OCI-LY1 (cell line): ENCODE results near the gene TTC3.
A peak's percentile ranks its signal among the peaks of the same experiment; 100 is the strongest.

Experiments
- H2AFZ ChIP-seq: fragments of 200-600 bp; sonication (generic), shearing (Covaris generic); 2 replicates; pipeline ENCODE4 v1.6.0; 2014; ENCODE audit warnings: antibody characterized with exemption, mild to moderate bottlenecking, low read length
- H3F3A ChIP-seq: fragments of 200-600 bp; sonication (generic), shearing (Covaris generic); 2 replicates; pipeline ENCODE4 v1.6.0; 2014; ENCODE audit warnings: mild to moderate bottlenecking, antibody characterized with exemption, low read length, moderate library complexity; ENCODE audit not compliant: insufficient read depth
- H3K27ac ChIP-seq: fragments of 200-600 bp; sonication (generic); 2 replicates; pipeline ENCODE4 v1.5.1; 2014; ENCODE audit warnings: low read length, mixed run types, mild to moderate bottlenecking, low read depth; ENCODE audit not compliant: poor library complexity, severe bottlenecking
- H3K27me3 ChIP-seq: fragments of 200-600 bp; sonication (generic); 2 replicates; pipeline ENCODE4 v1.6.0; 2014; ENCODE audit warnings: antibody characterized with exemption, mild to moderate bottlenecking, low read length, moderate library complexity; ENCODE audit not compliant: insufficient read depth
- H3K36me3 ChIP-seq: fragments of 200-600 bp; sonication (generic); 2 replicates; pipeline ENCODE4 v1.6.1; 2014; ENCODE audit warnings: mild to moderate bottlenecking, antibody characterized with exemption, low read length, moderate library complexity, mixed read lengths; ENCODE audit not compliant: insufficient read depth
- H3K4me1 ChIP-seq: fragments of 200-600 bp; sonication (generic); 2 replicates; pipeline ENCODE4 v1.5.1; 2014; ENCODE audit warnings: mild to moderate bottlenecking, low read length, moderate library complexity; ENCODE audit not compliant: insufficient read depth, severe bottlenecking
- H3K4me2 ChIP-seq: fragments of 200-600 bp; sonication (generic), shearing (Covaris generic); 2 replicates; pipeline ENCODE4 v1.6.1; 2014; ENCODE audit warnings: low read length
- H3K4me3 ChIP-seq: fragments of 200-600 bp; sonication (generic); 2 replicates; pipeline ENCODE4 v1.5.1; 2014; ENCODE audit warnings: low read length, low read depth, mild to moderate bottlenecking, mixed read lengths; ENCODE audit not compliant: poor library complexity, severe bottlenecking
- H3K79me2 ChIP-seq: fragments of 200-600 bp; shearing (Covaris generic); 2 replicates; pipeline ENCODE4 v1.6.1; 2016; ENCODE audit warnings: mixed run types, low read length, mixed read lengths; ENCODE audit not compliant: insufficient read depth
- H3K9ac ChIP-seq: fragments of 200-600 bp; sonication (generic), shearing (Covaris generic); 2 replicates; pipeline ENCODE4 v1.6.1; 2014; ENCODE audit warnings: mild to moderate bottlenecking, low read length, mixed read lengths
- H3K9me2 ChIP-seq: fragments of 200-600 bp; sonication (generic), shearing (Covaris generic); 2 replicates; pipeline ENCODE4 v1.6.1; 2014; ENCODE audit warnings: low read depth, mild to moderate bottlenecking, low read length, mixed read lengths
- H3K9me3 ChIP-seq: fragments of 200-600 bp; shearing (Covaris generic); 2 replicates; pipeline ENCODE4 v1.6.1; 2014; ENCODE audit warnings: low read length, mixed read lengths
- H4K20me1 ChIP-seq: fragments of 200-600 bp; sonication (generic), shearing (Covaris generic); 2 replicates; pipeline ENCODE4 v1.6.0; 2016; ENCODE audit warnings: mild to moderate bottlenecking, low read length; ENCODE audit not compliant: insufficient read depth
- EZH2 ChIP-seq: fragments of 200-600 bp; sonication (generic), shearing (Covaris generic); IDR thresholded peaks from 2 replicates; pipeline ENCODE4 v1.8.0; 2017; ENCODE audit warnings: borderline replicate concordance, mixed run types, mild to moderate bottlenecking, antibody characterized with exemption, low read length, moderate library complexity, mixed read lengths
- TF ChIP-seq, protein P1 (sequence below): fragments of 200-600 bp; sonication (generic), shearing (Covaris generic); IDR thresholded peaks from 2 replicates; pipeline ENCODE4 v1.5.1; 2017; ENCODE audit warnings: mild to moderate bottlenecking, antibody characterized with exemption, low read length, moderate library complexity, mixed read lengths

TTC3 gene

DNA sequence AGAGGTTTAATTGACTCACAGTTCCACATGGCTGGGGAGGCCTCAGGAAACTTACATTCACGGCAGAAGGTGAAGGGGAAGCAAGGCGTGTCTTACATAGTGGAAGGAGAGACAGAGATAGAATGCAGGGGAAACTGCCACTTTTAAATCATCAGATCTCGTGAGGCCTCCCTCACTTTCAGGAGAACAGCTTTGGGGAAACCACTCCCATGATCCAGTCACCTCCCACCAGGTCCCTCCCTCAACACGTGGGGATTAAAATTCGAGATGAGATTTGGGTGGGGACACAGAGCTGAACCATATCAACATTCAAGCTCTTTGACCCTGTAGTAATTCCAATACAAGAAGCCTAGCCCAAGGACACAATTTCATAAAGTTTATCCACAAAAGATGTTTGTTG, 13.9 kb upstream of the TTC3 start:
- Histone ChIP-seq H3K4me1 (peaks cover 61% of the 10 kb centered on the region), H4K20me1 (no peaks in the 10 kb centered on the region), H3K9me3 (no peaks in the 10 kb centered on the region), H3K36me3 (no peaks in the 10 kb centered on the region; the same call in 1 of the 2 replicates), H2AFZ (no peak overlapping the region), H3K27ac (peak overlapping the region; percentile 58), H3K4me3 (no peak overlapping the region), H3K79me2 (no peaks in the 10 kb centered on the region), H3K9ac (no peak overlapping the region), H3K27me3 (no peaks in the 10 kb centered on the region), H3F3A (peaks cover 4% of the 10 kb centered on the region; the same call in 1 of the 2 replicates), H3K9me2 (no peaks in the 10 kb centered on the region), H3K4me2 (no peak overlapping the region)
- TF ChIP-seq, protein P1, sequence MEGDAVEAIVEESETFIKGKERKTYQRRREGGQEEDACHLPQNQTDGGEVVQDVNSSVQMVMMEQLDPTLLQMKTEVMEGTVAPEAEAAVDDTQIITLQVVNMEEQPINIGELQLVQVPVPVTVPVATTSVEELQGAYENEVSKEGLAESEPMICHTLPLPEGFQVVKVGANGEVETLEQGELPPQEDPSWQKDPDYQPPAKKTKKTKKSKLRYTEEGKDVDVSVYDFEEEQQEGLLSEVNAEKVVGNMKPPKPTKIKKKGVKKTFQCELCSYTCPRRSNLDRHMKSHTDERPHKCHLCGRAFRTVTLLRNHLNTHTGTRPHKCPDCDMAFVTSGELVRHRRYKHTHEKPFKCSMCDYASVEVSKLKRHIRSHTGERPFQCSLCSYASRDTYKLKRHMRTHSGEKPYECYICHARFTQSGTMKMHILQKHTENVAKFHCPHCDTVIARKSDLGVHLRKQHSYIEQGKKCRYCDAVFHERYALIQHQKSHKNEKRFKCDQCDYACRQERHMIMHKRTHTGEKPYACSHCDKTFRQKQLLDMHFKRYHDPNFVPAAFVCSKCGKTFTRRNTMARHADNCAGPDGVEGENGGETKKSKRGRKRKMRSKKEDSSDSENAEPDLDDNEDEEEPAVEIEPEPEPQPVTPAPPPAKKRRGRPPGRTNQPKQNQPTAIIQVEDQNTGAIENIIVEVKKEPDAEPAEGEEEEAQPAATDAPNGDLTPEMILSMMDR, result no peak
- TF ChIP-seq EZH2, result no peak

DNA sequence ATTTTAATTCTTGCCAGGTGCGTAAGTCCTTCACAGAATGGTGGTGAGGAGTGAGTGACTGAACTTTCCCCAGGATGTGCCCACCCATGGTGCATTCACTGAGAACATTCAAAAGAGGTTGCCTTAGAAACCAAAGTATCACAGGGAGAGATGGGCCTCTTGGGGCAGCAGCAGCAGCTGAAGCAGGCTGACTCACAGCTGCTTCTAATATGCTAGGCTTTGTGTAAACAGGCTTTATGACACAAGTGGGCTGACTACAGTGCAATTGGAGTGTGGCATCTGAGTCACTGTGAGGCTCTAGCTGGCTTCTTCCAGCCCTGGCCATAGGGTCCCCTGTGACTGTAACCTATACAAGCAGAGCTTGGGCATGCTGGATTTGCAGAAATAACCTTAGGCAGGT, 12.8 kb upstream of the TTC3 start:
- Histone ChIP-seq H3K36me3 (no peaks in the 10 kb centered on the region; the same call in 1 of the 2 replicates), H4K20me1 (no peaks in the 10 kb centered on the region), H3K4me3 (no peak overlapping the region), H3K27ac (peak overlapping the region; percentile 85), H3K79me2 (no peaks in the 10 kb centered on the region), H3F3A (peaks cover 4% of the 10 kb centered on the region; the same call in 1 of the 2 replicates), H3K9ac (peak overlapping the region; percentile 39; the same call in 1 of the 2 replicates), H3K4me1 (peaks cover 71% of the 10 kb centered on the region), H3K4me2 (peak overlapping the region; percentile 43; the same call in 1 of the 2 replicates), H2AFZ (no peak overlapping the region), H3K27me3 (no peaks in the 10 kb centered on the region), H3K9me2 (no peaks in the 10 kb centered on the region), H3K9me3 (no peaks in the 10 kb centered on the region)
- TF ChIP-seq, protein P1, result 0 out of 2 replicates have a peak, but pooled peaks have one; percentile 17
- TF ChIP-seq EZH2, result no peak

DNA sequence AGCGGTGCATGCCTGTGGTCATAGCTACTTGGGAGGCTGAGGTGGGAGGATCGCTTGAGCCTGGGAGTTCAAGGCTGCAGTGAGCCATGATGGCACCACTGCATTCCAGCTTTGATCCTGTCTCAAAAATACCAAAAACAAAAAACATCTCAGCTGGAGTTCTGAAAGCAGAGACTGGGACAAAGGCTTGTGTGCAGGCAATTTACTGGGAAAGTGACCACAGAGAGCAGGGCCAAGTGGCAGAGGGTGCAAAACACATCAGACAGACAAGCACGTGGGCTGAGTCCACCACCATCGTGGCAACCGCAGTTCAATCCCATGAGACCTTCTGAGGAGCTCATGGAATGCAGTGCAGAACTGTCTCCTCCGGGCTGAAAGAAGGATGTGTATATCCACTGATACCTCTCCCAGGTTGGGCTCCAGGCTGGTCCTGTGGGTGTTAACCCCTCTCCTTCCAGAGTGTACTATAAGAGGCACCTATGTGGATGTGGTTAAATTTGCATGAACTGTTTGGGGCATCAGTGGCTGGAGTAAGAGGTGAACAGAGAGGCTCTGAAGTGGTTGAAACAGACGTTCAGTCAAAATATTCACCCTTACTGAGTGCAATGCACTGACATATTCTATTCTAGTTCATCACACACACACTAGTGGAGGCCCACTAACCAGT, 11.0 kb upstream of the TTC3 start:
- Histone ChIP-seq H2AFZ (no peak overlapping the region), H4K20me1 (no peaks in the 10 kb centered on the region), H3K9me2 (no peaks in the 10 kb centered on the region), H3K9me3 (no peaks in the 10 kb centered on the region), H3K27me3 (no peaks in the 10 kb centered on the region), H3K9ac (peak overlapping the region; percentile 32; the same call in 1 of the 2 replicates), H3K79me2 (no peaks in the 10 kb centered on the region), H3K4me3 (peak overlapping the region; percentile 24), H3K36me3 (no peaks in the 10 kb centered on the region), H3K4me2 (peak overlapping the region; percentile 60), H3K4me1 (peaks cover 71% of the 10 kb centered on the region), H3F3A (peaks cover 4% of the 10 kb centered on the region; the same call in 1 of the 2 replicates), H3K27ac (peak overlapping the region; percentile 85)
- TF ChIP-seq, protein P1, result no peak
- no peak for TF ChIP-seq EZH2
